ENCODE data around the gene DRGX. TPM values are rescaled to one million over a fixed set of nuclear protein-coding genes. Genes with fewer than 3 reads are reported as not detected.

Gene DRGX
- total RNA-seq, 4 donors from 2014 or later, result 1.2 TPM; not detected in 3

- Histone ChIP-seq H3K4me3 (no peak overlapping the region), H3K27me3 (no peaks in the 10 kb centered on the region), H3K36me3 (no peaks in the 10 kb centered on the region), H3K27ac (no peak overlapping the region), H3K9me3 (no peaks in the 10 kb centered on the region), H3K4me1 (no peaks in the 10 kb centered on the region)
- WGBS, result 90% methylated on average over 5 of the region's 5 CpGs
- no peak for DNase-seq (ENCODE audit: low spot score in 2 of 2)
- TF ChIP-seq CTCF (IDR thresholded peaks at IDR 0.05), result no peak
- TF ChIP-seq EP300 (IDR thresholded peaks at IDR 0.05), result no peak
- no peak for TF ChIP-seq POLR2A (IDR thresholded peaks at IDR 0.05)
- no peak for TF ChIP-seq POLR2AphosphoS5 (IDR thresholded peaks at IDR 0.05)
These were observed 81.1 kb downstream of the DRGX start for GRCh38 chr10:49314806-49315205.

Other genes starting within 250 kb of the DRGX start
- gene TMEM273, start 207.7 kb downstream of the DRGX start, total RNA-seq, result 10 to 100 TPM in 1 of 4 donors, 1 to 10 TPM in 3; 1.3 to 10.6 (median 6.8) TPM
- gene C10orf71, start 96.9 kb downstream of the DRGX start, total RNA-seq, result not detected
- 10 to 100 TPM; 20.5 to 37.1 (median 24.4) TPM for gene ERCC6, start 143.0 kb upstream of the DRGX start, total RNA-seq
- not detected for gene SLC18A3, start 214.2 kb upstream of the DRGX start, total RNA-seq
- not detected for gene CHAT, start 217.9 kb upstream of the DRGX start, total RNA-seq